ENCODE measurements around the gene SEPTIN2.
"Not testable (repeated sequence)": the region's sequence is repeated elsewhere in the genome, so short reads cannot be mapped to it uniquely, and the experiment has no call there.

Gene SEPTIN2

DNA sequence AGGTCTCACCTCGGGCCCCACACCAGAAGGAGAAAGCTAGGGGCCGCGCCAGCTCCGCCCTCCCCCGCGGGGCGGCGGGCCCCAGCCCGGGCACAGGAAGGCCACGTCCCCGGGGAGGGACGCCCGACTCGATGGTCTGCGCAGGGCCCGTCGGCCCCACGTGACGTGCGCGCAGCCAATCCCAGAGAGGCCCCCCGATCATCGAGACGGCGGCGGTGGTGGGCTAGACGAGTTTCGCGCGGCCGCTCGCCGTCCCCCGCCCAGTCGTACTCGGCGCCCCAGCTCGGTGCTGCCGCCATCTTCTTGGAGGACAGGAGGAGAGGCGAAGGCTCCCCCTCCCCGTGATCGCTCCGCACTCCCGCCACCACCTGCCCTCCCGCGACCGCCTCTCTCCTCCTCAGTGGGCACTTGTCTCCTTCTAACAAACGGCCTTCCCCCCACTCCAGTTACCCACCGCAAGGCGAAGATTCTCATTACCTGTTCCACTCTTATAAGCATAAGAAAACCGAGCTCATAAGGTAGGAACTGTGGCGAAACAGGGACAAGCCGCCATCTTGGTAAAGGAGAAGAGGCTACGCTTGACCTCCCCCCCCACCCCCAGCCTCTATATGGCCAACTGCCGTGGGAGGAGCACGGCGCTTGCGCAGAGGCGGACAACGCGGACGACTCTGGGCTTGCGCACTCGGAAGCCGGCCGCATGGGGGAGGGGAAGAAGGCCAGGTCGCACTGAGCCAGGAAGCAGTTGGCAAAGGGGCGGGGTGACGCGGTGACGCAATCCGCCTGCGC, 439 bp upstream of the SEPTIN2 start, which contains the start of gene HDLBP:
HDLBP (minus strand) TSS at position 580 of the 786 bp plus-strand sequence. CDS start 48,803 bp downstream, outside the sequence.
- no peak for TF ChIP-seq SUZ12 (IDR thresholded peaks at IDR 0.05; ENCODE audit: extremely low read depth, insufficient read depth, insufficient read length)
- peak; percentile 92 for TF ChIP-seq YY1 (IDR thresholded peaks at IDR 0.05; ENCODE audit: insufficient read depth, insufficient read length)
- TF ChIP-seq ZNF274 (IDR thresholded peaks at IDR 0.05; ENCODE audit: low read depth, low read length) = no peak

DNA sequence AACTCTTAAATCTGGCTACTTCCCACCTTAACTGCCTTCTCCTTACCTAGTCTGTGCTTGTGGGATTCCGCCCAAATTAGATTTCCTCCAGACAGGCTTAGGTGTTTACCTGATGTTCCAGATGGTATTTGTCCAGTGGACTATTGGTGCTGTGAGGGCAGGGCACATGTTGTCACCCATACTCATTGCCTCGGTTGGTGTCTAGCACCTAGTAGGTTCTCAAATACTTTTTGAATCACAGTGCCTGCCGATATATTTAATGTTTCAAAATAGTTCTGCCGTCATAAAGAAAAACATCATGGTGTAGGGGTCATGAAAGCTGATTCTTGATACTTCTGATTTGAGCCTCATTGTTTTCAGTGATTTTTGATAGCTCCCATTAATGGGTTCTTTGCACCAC, 1.1 kb downstream of the SEPTIN2 start:
- no peaks in the 10 kb centered on the region for H3K4me1 ChIP-seq (ENCODE audit: insufficient read depth, insufficient read length)
- TF ChIP-seq ZNF274 (IDR thresholded peaks at IDR 0.05; ENCODE audit: low read depth, low read length) = no peak

More for the DNA sequence above, 439 bp upstream of the SEPTIN2 start, which contains the start of gene HDLBP:
- Histone ChIP-seq H3K36me3 (ENCODE audit: insufficient read depth, insufficient read length, low read length) (peaks cover 39% of the 10 kb centered on the region), H3K4me3 (ENCODE audit: insufficient read length, low read depth) (peak within 1 kb of the TSS; percentile 97), H3K9ac (ENCODE audit: insufficient read length, low read depth) (peak within 1 kb of the TSS; percentile 98), H3K9me3 (ENCODE audit: insufficient read depth, low read length) (no peaks in the 10 kb centered on the region), H3K4me1 (ENCODE audit: insufficient read depth, insufficient read length) (no peaks in the 10 kb centered on the region), H3K27me3 (ENCODE audit: insufficient read depth, insufficient read length) (no peaks in the 10 kb centered on the region)
- DNase-seq (ENCODE audit: low read depth, low spot score) = peak; percentile 99

DNA sequence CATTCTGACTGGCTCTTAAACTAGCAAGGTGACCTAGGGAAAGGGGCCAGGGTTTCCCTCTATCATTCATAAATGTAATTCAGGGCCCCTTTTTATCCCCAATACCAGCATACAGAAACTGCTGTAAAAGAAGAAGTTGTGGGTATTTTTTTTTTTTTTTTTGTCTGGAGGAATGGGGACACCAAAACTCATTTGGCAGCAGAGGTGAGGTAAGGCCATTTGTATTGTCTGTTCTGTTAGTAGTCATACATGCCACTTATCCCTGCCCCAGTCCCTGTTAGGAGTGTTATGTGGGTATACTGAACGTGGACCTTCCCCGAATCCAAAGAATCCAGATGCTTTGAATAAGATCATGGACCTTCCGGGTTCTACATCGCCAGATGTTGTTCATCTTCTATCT, 1.7 kb downstream of the SEPTIN2 start:
- DNase-seq (ENCODE audit: low read depth, low spot score) = no peak
- no peaks in the 10 kb centered on the region for H3K9me3 ChIP-seq (ENCODE audit: insufficient read depth, low read length)
- no peaks in the 10 kb centered on the region for H3K4me1 ChIP-seq (ENCODE audit: insufficient read depth, insufficient read length)
- H3K9ac ChIP-seq (ENCODE audit: insufficient read length, low read depth) = peak overlapping the region; percentile 98
- H3K36me3 ChIP-seq (ENCODE audit: insufficient read depth, insufficient read length, low read length) = peaks cover 45% of the 10 kb centered on the region
- TF ChIP-seq ZNF274 (IDR thresholded peaks at IDR 0.05; ENCODE audit: low read depth, low read length) = no peak
- TF ChIP-seq SUZ12 (IDR thresholded peaks at IDR 0.05; ENCODE audit: extremely low read depth, insufficient read depth, insufficient read length) = no peak
- no peaks in the 10 kb centered on the region for H3K27me3 ChIP-seq (ENCODE audit: insufficient read depth, insufficient read length)
- H3K4me3 ChIP-seq (ENCODE audit: insufficient read length, low read depth) = peak overlapping the region; percentile 97

More for the DNA sequence above, 1.1 kb downstream of the SEPTIN2 start:
- Histone ChIP-seq H3K27me3 (ENCODE audit: insufficient read depth, insufficient read length) (no peaks in the 10 kb centered on the region), H3K9me3 (ENCODE audit: insufficient read depth, low read length) (no peaks in the 10 kb centered on the region), H3K4me3 (ENCODE audit: insufficient read length, low read depth) (peak overlapping the region; percentile 97), H3K9ac (ENCODE audit: insufficient read length, low read depth) (peak overlapping the region; percentile 98), H3K36me3 (ENCODE audit: insufficient read depth, insufficient read length, low read length) (peaks cover 42% of the 10 kb centered on the region)
- no peak for DNase-seq (ENCODE audit: low read depth, low spot score)

DNA sequence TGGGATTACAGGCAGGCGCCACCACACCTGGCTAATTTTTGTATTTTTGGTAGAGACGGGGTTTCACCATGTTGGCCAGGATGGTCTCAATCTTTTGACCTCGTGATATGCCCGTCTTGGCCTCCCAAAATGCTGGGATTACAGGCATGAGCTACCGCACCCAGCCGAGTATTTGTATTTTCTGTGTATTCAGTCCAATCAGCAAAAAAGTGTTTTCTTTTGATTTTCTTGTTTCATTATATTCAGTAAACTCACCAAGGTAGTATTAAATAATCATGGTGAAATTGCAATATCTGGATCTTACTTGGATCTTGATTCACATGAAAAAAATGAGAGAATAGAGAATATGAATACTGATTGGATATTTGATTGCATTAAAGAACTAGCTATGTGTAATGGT, 3.1 kb downstream of the SEPTIN2 start:
- H3K9me3 ChIP-seq (ENCODE audit: insufficient read depth, low read length); H3K9ac ChIP-seq (ENCODE audit: insufficient read length, low read depth); DNase-seq (ENCODE audit: low read depth, low spot score); H3K4me1 ChIP-seq (ENCODE audit: insufficient read depth, insufficient read length); H3K4me3 ChIP-seq (ENCODE audit: insufficient read length, low read depth); H3K27me3 ChIP-seq (ENCODE audit: insufficient read depth, insufficient read length): not testable (repeated sequence)
- peaks cover 46% of the 10 kb centered on the region for H3K36me3 ChIP-seq (ENCODE audit: insufficient read depth, insufficient read length, low read length)

DNA sequence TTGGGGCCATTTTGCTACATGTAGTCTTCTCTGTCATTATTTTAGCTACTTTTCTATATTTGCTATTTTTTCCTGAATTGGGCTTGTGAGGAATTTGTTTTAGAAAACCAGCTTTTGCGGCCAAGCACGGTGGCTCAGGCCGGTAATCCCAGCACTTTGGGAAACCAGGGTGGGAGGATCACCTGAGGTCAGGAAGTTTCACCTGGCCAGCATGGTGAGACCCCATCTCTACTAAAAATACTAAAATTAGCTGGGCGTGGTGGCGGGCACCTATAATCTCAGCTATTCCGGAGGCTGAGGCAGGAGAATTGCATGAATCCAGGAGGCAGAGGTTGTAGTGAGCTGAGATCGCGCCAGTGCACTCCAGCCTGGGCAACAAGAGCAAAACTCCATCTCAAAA, 4.7 kb downstream of the SEPTIN2 start:
- TF ChIP-seq YY1 (IDR thresholded peaks at IDR 0.05; ENCODE audit: insufficient read depth, insufficient read length) = no peak
- TF ChIP-seq SUZ12 (IDR thresholded peaks at IDR 0.05; ENCODE audit: extremely low read depth, insufficient read depth, insufficient read length) = no peak
- no peak for TF ChIP-seq ZNF274 (IDR thresholded peaks at IDR 0.05; ENCODE audit: low read depth, low read length)
- Histone ChIP-seq H3K36me3 (ENCODE audit: insufficient read depth, insufficient read length, low read length) (peaks cover 61% of the 10 kb centered on the region), H3K4me3 (ENCODE audit: insufficient read length, low read depth) (no peak overlapping the region)

DNA sequence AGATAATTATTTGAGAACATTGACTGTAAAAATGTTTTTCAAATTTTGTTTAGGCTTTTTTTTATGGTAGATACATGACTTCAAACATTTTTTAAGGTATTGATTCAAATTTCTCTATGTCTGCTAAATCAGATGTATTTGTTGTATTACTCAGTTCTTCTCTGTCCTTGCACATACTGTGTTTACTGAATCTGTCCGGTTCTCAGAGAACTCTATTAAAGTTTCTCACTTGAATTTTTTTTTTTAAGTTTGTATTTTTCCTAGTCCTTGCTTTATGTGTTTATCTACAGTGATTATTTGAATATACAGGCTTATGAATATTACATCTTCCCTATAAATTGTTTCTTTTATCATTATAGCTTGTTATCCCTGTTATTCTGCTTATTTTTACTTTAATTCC, 5.3 kb downstream of the SEPTIN2 start:
- no peak overlapping the region for H3K4me3 ChIP-seq (ENCODE audit: insufficient read length, low read depth)
- H3K9me3 ChIP-seq (ENCODE audit: insufficient read depth, low read length) = no peaks in the 10 kb centered on the region
- TF ChIP-seq YY1 (IDR thresholded peaks at IDR 0.05; ENCODE audit: insufficient read depth, insufficient read length) (no peak), ZNF274 (IDR thresholded peaks at IDR 0.05; ENCODE audit: low read depth, low read length) (no peak), SUZ12 (IDR thresholded peaks at IDR 0.05; ENCODE audit: extremely low read depth, insufficient read depth, insufficient read length) (no peak)
- no peaks in the 10 kb centered on the region for H3K27me3 ChIP-seq (ENCODE audit: insufficient read depth, insufficient read length)
- H3K9ac ChIP-seq (ENCODE audit: insufficient read length, low read depth) = no peak overlapping the region
- peaks cover 67% of the 10 kb centered on the region for H3K36me3 ChIP-seq (ENCODE audit: insufficient read depth, insufficient read length, low read length)
- no peak for DNase-seq (ENCODE audit: low read depth, low spot score)
- H3K4me1 ChIP-seq (ENCODE audit: insufficient read depth, insufficient read length) = no peaks in the 10 kb centered on the region

More for the DNA sequence above, 4.7 kb downstream of the SEPTIN2 start:
- Histone ChIP-seq H3K9me3 (ENCODE audit: insufficient read depth, low read length) (no peaks in the 10 kb centered on the region), H3K9ac (ENCODE audit: insufficient read length, low read depth) (no peak overlapping the region), H3K4me1 (ENCODE audit: insufficient read depth, insufficient read length) (no peaks in the 10 kb centered on the region), H3K27me3 (ENCODE audit: insufficient read depth, insufficient read length) (no peaks in the 10 kb centered on the region)
- no peak for DNase-seq (ENCODE audit: low read depth, low spot score)

DNA sequence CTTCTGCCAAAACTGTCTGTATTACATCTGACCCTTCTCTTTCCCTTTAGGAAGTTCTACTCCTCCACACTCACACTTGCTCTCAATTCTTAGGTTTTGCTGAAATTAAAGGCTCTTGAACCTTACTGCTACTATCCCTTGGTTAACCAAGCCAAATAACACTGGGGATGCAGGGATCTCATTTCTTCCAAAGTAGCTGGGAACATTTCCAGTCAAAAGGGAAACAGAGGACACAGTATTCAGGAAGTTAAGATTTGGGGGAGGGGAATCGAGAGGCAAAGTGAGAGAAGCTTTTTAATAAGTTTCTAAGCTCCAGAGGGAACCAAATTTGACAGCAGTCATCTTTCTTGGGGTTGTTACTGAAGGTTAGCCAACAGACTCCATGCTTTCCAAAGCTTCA, 6.2 kb downstream of the SEPTIN2 start:
- no peaks in the 10 kb centered on the region for H3K27me3 ChIP-seq (ENCODE audit: insufficient read depth, insufficient read length)
- no peak for TF ChIP-seq YY1 (IDR thresholded peaks at IDR 0.05; ENCODE audit: insufficient read depth, insufficient read length)
- no peak for TF ChIP-seq ZNF274 (IDR thresholded peaks at IDR 0.05; ENCODE audit: low read depth, low read length)
- no peak for TF ChIP-seq SUZ12 (IDR thresholded peaks at IDR 0.05; ENCODE audit: extremely low read depth, insufficient read depth, insufficient read length)
- DNase-seq (ENCODE audit: low read depth, low spot score) = no peak
- no peak overlapping the region for H3K4me3 ChIP-seq (ENCODE audit: insufficient read length, low read depth)
- H3K9ac ChIP-seq (ENCODE audit: insufficient read length, low read depth) = no peak overlapping the region
- H3K4me1 ChIP-seq (ENCODE audit: insufficient read depth, insufficient read length) = no peaks in the 10 kb centered on the region
- peaks cover 68% of the 10 kb centered on the region for H3K36me3 ChIP-seq (ENCODE audit: insufficient read depth, insufficient read length, low read length)
- H3K9me3 ChIP-seq (ENCODE audit: insufficient read depth, low read length) = no peaks in the 10 kb centered on the region

Measured in NT2/D1 (cell line).